Neural crest cell (in vitro differentiated cells): ENCODE data around the gene DTNB. TPM values are rescaled to one million over a fixed set of nuclear protein-coding genes. Genes with fewer than 3 reads are reported as not detected.

Source experiments
- DNase-seq: peaks from one replicate; pipeline ENCODE4 v3.0.0; 2021; ENCODE audit warnings: low read depth, mixed read lengths, low spot score
- H3K27ac Mint-ChIP-seq: one replicate; pipeline ENCODE4 v1.8.0; 2021; ENCODE audit warnings: mild to moderate bottlenecking, mixed read lengths; ENCODE audit not compliant: unreplicated experiment
- H3K27me3 Mint-ChIP-seq: 2 replicates; pipeline ENCODE4 v1.8.0; 2021; ENCODE audit warnings: low read depth, mild to moderate bottlenecking, mixed read lengths
- H3K36me3 Mint-ChIP-seq: 2 replicates; pipeline ENCODE4 v1.8.0; 2021; ENCODE audit warnings: low read depth, mild to moderate bottlenecking, mixed read lengths
- H3K4me1 Mint-ChIP-seq: 2 replicates; pipeline ENCODE4 v1.8.0; 2021; ENCODE audit warnings: mixed read lengths
- H3K4me3 Mint-ChIP-seq: one replicate; pipeline ENCODE4 v1.8.0; 2021; ENCODE audit warnings: mild to moderate bottlenecking, mixed read lengths
- H3K9me3 Mint-ChIP-seq: 2 replicates; pipeline ENCODE4 v1.8.0; 2021; ENCODE audit warnings: mixed read lengths
- CTCF ChIP-seq: fragments of 200-600 bp; sonication (generic); conservative IDR thresholded peaks from 2 replicates; pipeline ENCODE4 v1.5.0; 2021; ENCODE audit warnings: antibody characterized with exemption, mild to moderate bottlenecking
- total RNA-seq: library from RNA; stranded (reverse); gene quantifications from 2 replicates; pipeline ENCODE4 v1.2.1, GENCODE V29; 2021

DTNB gene
- total RNA-seq, 1 donor from 2014 or later: 29.5 TPM

DNA sequence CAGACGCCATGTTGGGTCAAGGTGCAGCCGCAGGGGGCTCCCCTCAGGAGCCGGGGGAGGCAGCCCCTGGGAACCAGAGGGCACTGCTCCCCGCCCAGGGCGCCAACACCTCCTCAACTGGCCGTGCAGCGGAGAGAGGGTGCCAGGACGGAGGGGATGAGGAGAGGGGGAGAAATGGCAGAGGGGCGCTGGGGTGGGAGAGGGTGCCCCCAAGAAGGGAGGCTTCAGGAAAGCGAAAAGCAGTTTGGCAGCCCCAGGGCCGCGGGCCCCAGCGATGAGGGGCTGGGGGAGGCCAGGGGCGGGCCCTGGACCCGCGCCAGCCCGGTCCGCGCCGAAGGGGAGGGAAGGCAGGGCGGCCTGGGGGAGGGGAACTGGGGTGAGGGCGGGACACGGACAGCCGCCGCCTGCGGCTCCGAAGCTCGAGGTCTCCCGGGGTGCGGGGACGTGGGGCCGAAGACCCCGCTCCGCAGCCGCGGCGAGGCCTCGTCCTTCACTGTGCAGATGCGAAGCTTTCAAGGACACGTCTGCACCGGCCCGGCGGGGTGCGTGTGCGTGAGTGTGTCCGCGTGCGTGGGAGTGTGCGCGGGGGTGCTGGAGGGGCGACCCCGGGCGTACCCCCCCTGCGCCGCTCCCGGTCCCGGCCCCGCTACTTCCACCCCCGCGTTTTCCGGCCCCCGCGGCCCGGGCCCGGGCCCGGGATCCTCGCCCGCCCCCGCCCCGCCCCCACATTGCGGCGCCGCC, 333.0 kb downstream of the DTNB start:
- no peak for DNase-seq
- Mint-ChIP-seq H3K4me3 (peak overlapping the region; percentile 38), H3K27me3 (peaks cover 16% of the 10 kb centered on the region), H3K27ac (no peak overlapping the region), H3K9me3 (no peaks in the 10 kb centered on the region), H3K4me1 (peaks cover 4% of the 10 kb centered on the region), H3K36me3 (no peaks in the 10 kb centered on the region)
- no peak for TF ChIP-seq CTCF

DNA sequence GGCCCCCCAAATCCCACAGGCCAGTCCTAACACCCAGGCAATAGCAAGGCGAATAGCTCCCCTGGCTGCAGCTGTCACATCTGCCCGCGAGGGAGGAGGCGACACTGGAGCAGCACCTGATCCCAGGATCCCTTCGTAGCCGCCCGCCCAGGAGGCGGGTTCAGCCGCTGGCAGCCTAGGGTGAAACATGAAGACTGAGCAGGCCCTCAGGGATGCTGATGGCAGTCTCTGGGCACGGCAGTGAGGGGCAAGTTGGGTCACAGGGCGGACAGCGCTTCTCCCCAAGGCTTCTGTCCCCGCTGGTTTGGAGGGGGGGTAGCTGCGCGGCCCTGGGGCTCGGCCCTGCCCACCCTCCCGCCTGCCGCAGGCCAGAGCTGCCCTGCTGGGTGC, 333.6 kb downstream of the DTNB start:
- Mint-ChIP-seq H3K27ac (no peak overlapping the region), H3K36me3 (no peaks in the 10 kb centered on the region), H3K27me3 (peaks cover 13% of the 10 kb centered on the region), H3K4me1 (peaks cover 4% of the 10 kb centered on the region), H3K9me3 (no peaks in the 10 kb centered on the region), H3K4me3 (peak overlapping the region; percentile 76)
- no peak for DNase-seq
- TF ChIP-seq CTCF: no peak

DNA sequence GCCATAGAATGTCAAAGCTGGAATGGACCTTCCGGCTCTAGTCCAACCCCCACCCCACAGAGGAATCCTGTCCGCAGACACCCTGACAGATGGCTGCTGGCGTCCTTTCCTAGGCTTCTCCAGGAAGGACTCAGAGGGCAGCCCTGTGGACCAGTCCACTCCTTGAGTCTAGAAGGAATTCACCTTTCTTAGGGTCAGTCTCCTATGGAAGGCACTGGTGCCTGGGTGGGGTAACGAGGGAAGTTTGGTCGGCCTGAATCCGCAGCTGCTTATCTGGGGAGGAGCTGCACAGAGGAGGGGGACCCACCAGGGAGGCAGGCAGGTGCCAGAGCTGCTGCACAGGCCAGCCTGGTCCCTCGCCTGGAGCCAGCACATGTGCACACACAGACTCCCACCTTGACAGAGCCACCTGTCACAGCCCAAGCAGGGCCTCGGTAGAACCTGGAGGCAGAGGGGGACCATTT, 334.1 kb downstream of the DTNB start:
- no peaks in the 10 kb centered on the region for H3K9me3 Mint-ChIP-seq
- peak overlapping the region; percentile 76 for H3K4me3 Mint-ChIP-seq
- H3K4me1 Mint-ChIP-seq: peaks cover 4% of the 10 kb centered on the region
- no peak overlapping the region for H3K27ac Mint-ChIP-seq
- no peak for DNase-seq
- peaks cover 13% of the 10 kb centered on the region for H3K27me3 Mint-ChIP-seq
- no peaks in the 10 kb centered on the region for H3K36me3 Mint-ChIP-seq
- no peak for TF ChIP-seq CTCF

GRCh38 chr2:25338401-25338800, 335.0 kb downstream of the DTNB start:
- H3K4me3 Mint-ChIP-seq: peak overlapping the region; percentile 76

GRCh38 chr2:25337891-25338290, 335.5 kb downstream of the DTNB start:
- Mint-ChIP-seq H3K9me3 (no peaks in the 10 kb centered on the region), H3K36me3 (no peaks in the 10 kb centered on the region), H3K27me3 (peaks cover 7% of the 10 kb centered on the region), H3K27ac (no peak overlapping the region), H3K4me3 (peak overlapping the region; percentile 76), H3K4me1 (peaks cover 4% of the 10 kb centered on the region)
- DNase-seq: no peak
- TF ChIP-seq CTCF: no peak

More at GRCh38 chr2:25338401-25338800, 335.0 kb downstream of the DTNB start:
- Mint-ChIP-seq H3K4me1 (peaks cover 4% of the 10 kb centered on the region), H3K36me3 (no peaks in the 10 kb centered on the region), H3K27ac (no peak overlapping the region), H3K27me3 (peaks cover 10% of the 10 kb centered on the region), H3K9me3 (no peaks in the 10 kb centered on the region)
- no peak for DNase-seq
- TF ChIP-seq CTCF: no peak
